ENCODE measurements around the gene SMG6.

GRCh38 chr17:2029911-2030778 lies 273.4 kb downstream of the SMG6 start, which contains the start of gene DPH1:
- TF ChIP-seq CTCF (IDR thresholded peaks at IDR 0.05) = no peak
- TF ChIP-seq RAD21 (IDR thresholded peaks at IDR 0.05; ENCODE audit: low read length) = no peak; the same call in 1 of the 2 replicates
- TF ChIP-seq MAX (IDR thresholded peaks at IDR 0.05; ENCODE audit: low read depth) = peak; percentile 99
- TF ChIP-seq USF1 (IDR thresholded peaks at IDR 0.05; ENCODE audit: borderline replicate concordance, low read depth) = peak; percentile 86
- TF ChIP-seq FOXJ3 (CRISPR knock-in tag; IDR thresholded peaks at IDR 0.05) = no peak
- TF ChIP-seq CHD2 (IDR thresholded peaks at IDR 0.05; ENCODE audit: low read length, partially characterized antibody) = peak; percentile 80
- TF ChIP-seq NFIC (IDR thresholded peaks at IDR 0.05; ENCODE audit: borderline replicate concordance) = no peak
